Esophagus muscularis mucosa (tissue), 3 donors: Measurements from ENCODE around the gene CAMKMT.

Experiments
- POLR2A ChIP-seq: fragments of 450-650 bp; IDR thresholded peaks from one replicate; pipeline ENCODE4 v1.6.1; 2017; ENCODE audit warnings: antibody characterized with exemption, moderate library complexity, mild to moderate bottlenecking, low read depth
- TF ChIP-seq, protein P1 (sequence below), 3 experiments: fragments of 200-600 bp in 2 of 3; fragments of 450-650 bp in 1 of 3; sonication (generic) in 2 of 3; IDR thresholded peaks; one replicate each; pipeline ENCODE4 v1.5.1; 2017 to 2019; ENCODE audit warnings: antibody characterized with exemption in 3 of 3, mild to moderate bottlenecking in 2 of 3, moderate library complexity in 1 of 3

GRCh38 chr2:44533508-44533907 is 171.8 kb downstream of the CAMKMT start:
- TF ChIP-seq POLR2A, result no peak
- TF ChIP-seq, protein P1, sequence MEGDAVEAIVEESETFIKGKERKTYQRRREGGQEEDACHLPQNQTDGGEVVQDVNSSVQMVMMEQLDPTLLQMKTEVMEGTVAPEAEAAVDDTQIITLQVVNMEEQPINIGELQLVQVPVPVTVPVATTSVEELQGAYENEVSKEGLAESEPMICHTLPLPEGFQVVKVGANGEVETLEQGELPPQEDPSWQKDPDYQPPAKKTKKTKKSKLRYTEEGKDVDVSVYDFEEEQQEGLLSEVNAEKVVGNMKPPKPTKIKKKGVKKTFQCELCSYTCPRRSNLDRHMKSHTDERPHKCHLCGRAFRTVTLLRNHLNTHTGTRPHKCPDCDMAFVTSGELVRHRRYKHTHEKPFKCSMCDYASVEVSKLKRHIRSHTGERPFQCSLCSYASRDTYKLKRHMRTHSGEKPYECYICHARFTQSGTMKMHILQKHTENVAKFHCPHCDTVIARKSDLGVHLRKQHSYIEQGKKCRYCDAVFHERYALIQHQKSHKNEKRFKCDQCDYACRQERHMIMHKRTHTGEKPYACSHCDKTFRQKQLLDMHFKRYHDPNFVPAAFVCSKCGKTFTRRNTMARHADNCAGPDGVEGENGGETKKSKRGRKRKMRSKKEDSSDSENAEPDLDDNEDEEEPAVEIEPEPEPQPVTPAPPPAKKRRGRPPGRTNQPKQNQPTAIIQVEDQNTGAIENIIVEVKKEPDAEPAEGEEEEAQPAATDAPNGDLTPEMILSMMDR (IDR thresholded peaks at IDR 0.05), result no peak
